Activated T-cell treated with anti-CD3 and anti-CD28 coated beads for 1 hour (primary cell): ENCODE data around the gene PARP14.
"Not testable (repeated sequence)": the region's sequence is repeated elsewhere in the genome, so short reads cannot be mapped to it uniquely, and the experiment has no call there.

Experiments
- DNase-seq: peaks from one replicate; pipeline ENCODE4 v3.0.0-alpha.2; 2020; ENCODE audit warnings: low read depth

PARP14 gene

GRCh38 chr3:122680475-122681283 lies at the start of gene PARP14:
TSS of gene PARP14 (plus strand) at chr3:122680839. CDS start at chr3:122680884, 45 bp downstream.
- DNase-seq = peak; percentile 40

GRCh38 chr3:122635789-122636188 lies 44.9 kb upstream of the PARP14 start:
- no peak for DNase-seq

GRCh38 chr3:122636697-122637096 lies 43.9 kb upstream of the PARP14 start:
- no peak for DNase-seq

- DNase-seq = no peak
These were observed 40.1 kb upstream of the PARP14 start for GRCh38 chr3:122640437-122640999.

GRCh38 chr3:122642935-122643334 lies 37.7 kb upstream of the PARP14 start:
- DNase-seq = no peak

- no peak for DNase-seq
These were observed 34.3 kb upstream of the PARP14 start for GRCh38 chr3:122646146-122646988.

GRCh38 chr3:122651233-122651907 lies 29.3 kb upstream of the PARP14 start:
- DNase-seq = not testable (repeated sequence)

- not testable (repeated sequence) for DNase-seq
These were observed 28.7 kb upstream of the PARP14 start for GRCh38 chr3:122651962-122652361.

GRCh38 chr3:122658336-122658735 lies 22.3 kb upstream of the PARP14 start:
- DNase-seq = not testable (repeated sequence)

GRCh38 chr3:122660297-122660974 lies 20.2 kb upstream of the PARP14 start:
- DNase-seq = no peak

GRCh38 chr3:122661633-122662032 lies 19.0 kb upstream of the PARP14 start:
- no peak for DNase-seq

GRCh38 chr3:122662505-122662904 lies 18.1 kb upstream of the PARP14 start:
- DNase-seq = no peak

- DNase-seq = no peak
These were observed 15.3 kb upstream of the PARP14 start for GRCh38 chr3:122665226-122665786.

GRCh38 chr3:122665881-122666280 lies 14.8 kb upstream of the PARP14 start:
- DNase-seq = no peak

GRCh38 chr3:122668930-122669730 lies 11.5 kb upstream of the PARP14 start:
- no peak for DNase-seq

- no peak for DNase-seq
These were observed 9.1 kb upstream of the PARP14 start for GRCh38 chr3:122671553-122671952.

GRCh38 chr3:122674339-122674738 lies 6.3 kb upstream of the PARP14 start:
- no peak for DNase-seq

GRCh38 chr3:122676759-122677158 lies 3.9 kb upstream of the PARP14 start:
- no peak for DNase-seq

- no peak for DNase-seq
These were observed 3.4 kb upstream of the PARP14 start for GRCh38 chr3:122677216-122677615.

GRCh38 chr3:122678506-122678905 lies 2.1 kb upstream of the PARP14 start:
- no peak for DNase-seq
